Smooth muscle cell (in vitro differentiated cells): ENCODE results near the gene PPM1H. TPM values are rescaled to one million over a fixed set of nuclear protein-coding genes. Genes with fewer than 3 reads are reported as not detected.

Experiments
- DNase-seq: peaks from one replicate; lab custom pipeline; 2025; ENCODE audit not compliant: unreplicated experiment; lab: John Stamatoyannopoulos, UW
- H2AFZ ChIP-seq: fragments of 200-600 bp; sonication (generic); 2 replicates; pipeline ENCODE4 v1.6.0; 2016; ENCODE audit warnings: antibody characterized with exemption, low read depth, mild to moderate bottlenecking
- H3F3A ChIP-seq: fragments of 200-600 bp; sonication (generic); 2 replicates; pipeline ENCODE4 v1.6.0; 2017; ENCODE audit warnings: antibody characterized with exemption, low read depth
- H3K27ac ChIP-seq: fragments of 200-600 bp; sonication (generic); 2 replicates; pipeline ENCODE4 v1.5.1; 2016; ENCODE audit warnings: low read depth, mild to moderate bottlenecking
- H3K27me3 ChIP-seq: fragments of 200-600 bp; sonication (generic); 2 replicates; pipeline ENCODE4 v1.6.1; 2016; ENCODE audit warnings: low read depth, mild to moderate bottlenecking
- H3K36me3 ChIP-seq: fragments of 200-600 bp; sonication (generic); 2 replicates; pipeline ENCODE4 v1.5.1; 2016; ENCODE audit warnings: low read depth
- H3K4me1 ChIP-seq: fragments of 200-600 bp; sonication (generic); 2 replicates; pipeline ENCODE4 v1.5.1; 2016; ENCODE audit warnings: low read depth
- H3K4me2 ChIP-seq: fragments of 200-600 bp; sonication (generic); 2 replicates; pipeline ENCODE4 v1.6.0; 2016; ENCODE audit warnings: mild to moderate bottlenecking
- H3K4me3 ChIP-seq: fragments of 200-600 bp; sonication (generic); 2 replicates; pipeline ENCODE4 v1.5.1; 2016; ENCODE audit warnings: mild to moderate bottlenecking
- H3K79me2 ChIP-seq: fragments of 200-600 bp; sonication (generic); 2 replicates; pipeline ENCODE4 v1.6.0; 2016; ENCODE audit warnings: low read depth, mild to moderate bottlenecking
- H3K9ac ChIP-seq: fragments of 200-600 bp; sonication (generic); 2 replicates; pipeline ENCODE4 v1.6.0; 2016; ENCODE audit warnings: low read depth
- H3K9me3 ChIP-seq: fragments of 200-600 bp; sonication (generic); replicated peaks from 2 replicates; pipeline ENCODE4 v1.5.1; 2016; ENCODE audit warnings: low read depth
- H4K20me1 ChIP-seq: fragments of 200-600 bp; sonication (generic); 2 replicates; pipeline ENCODE4 v1.6.0; 2016; ENCODE audit warnings: low read depth
- CTCF ChIP-seq: fragments of 200-600 bp; sonication (generic); IDR thresholded peaks from 2 replicates; pipeline ENCODE4 v1.5.1; 2017; ENCODE audit warnings: borderline replicate concordance, mild to moderate bottlenecking, antibody characterized with exemption; ENCODE audit not compliant: insufficient read depth, poor library complexity, severe bottlenecking
- whole genome bisulfite sequencing: methylation state at CpG from one replicate; pipeline ENCODE4 v1.1.7; 2016; ENCODE audit warnings: low lambda C conversion rate; 5-methylcytosine and 5-hydroxymethylcytosine counted together
- polyA plus RNA-seq: library from polyadenylated mRNA; unstranded; fragments of >200 nt; fragmentation: Nextera tagmentation; extraction: Ambion mirVana; gene quantifications from 2 replicates; pipeline ENCODE4 v1.2.1, GENCODE V29; 2016
- total RNA-seq: library from RNA; depleted of rRNA; stranded (reverse); fragments of >200 nt; gene quantifications from 2 replicates; pipeline ENCODE4 v1.2.3, GENCODE V29; 2014

Gene PPM1H
- total and polyA plus RNA-seq, 2 experiments from 2014 or later, result 0.56 to 3.6 TPM

GRCh38 chr12:62919838-62920237 lies 15.1 kb downstream of the PPM1H start:
- no peak for TF ChIP-seq CTCF
- Histone ChIP-seq H2AFZ (no peak overlapping the region), H3K79me2 (no peaks in the 10 kb centered on the region), H3K4me1 (no peaks in the 10 kb centered on the region), H3K9ac (no peak overlapping the region), H3K4me2 (no peak overlapping the region), H3K4me3 (no peak overlapping the region), H3K27me3 (peaks cover 40% of the 10 kb centered on the region), H3K36me3 (no peaks in the 10 kb centered on the region), H3K27ac (no peak overlapping the region), H3F3A (no peaks in the 10 kb centered on the region), H3K9me3 (no peaks in the 10 kb centered on the region), H4K20me1 (no peaks in the 10 kb centered on the region)
- DNase-seq, result no peak
- WGBS, result 92% methylated on average over 2 of the region's 2 CpGs

- H4K20me1 ChIP-seq, result no peaks in the 10 kb centered on the region
- peaks cover 58% of the 10 kb centered on the region for H3K27me3 ChIP-seq
- no peaks in the 10 kb centered on the region for H3F3A ChIP-seq
- H3K79me2 ChIP-seq, result no peaks in the 10 kb centered on the region
- DNase-seq, result no peak
- H3K4me3 ChIP-seq, result no peak overlapping the region
- 63% methylated on average over 1 of the region's 1 CpG for WGBS
- H3K9me3 ChIP-seq, result no peaks in the 10 kb centered on the region
- H3K9ac ChIP-seq, result no peak overlapping the region
- no peaks in the 10 kb centered on the region for H3K36me3 ChIP-seq
- no peak overlapping the region for H3K27ac ChIP-seq
- no peak overlapping the region for H3K4me2 ChIP-seq
- H2AFZ ChIP-seq, result no peak overlapping the region
- no peak for TF ChIP-seq CTCF
- no peaks in the 10 kb centered on the region for H3K4me1 ChIP-seq
These were observed 17.0 kb downstream of the PPM1H start for GRCh38 chr12:62917926-62918325.

GRCh38 chr12:62916632-62917425 lies 18.1 kb downstream of the PPM1H start:
- H3F3A ChIP-seq, result no peaks in the 10 kb centered on the region
- no peak for DNase-seq
- no peaks in the 10 kb centered on the region for H3K9me3 ChIP-seq

More at GRCh38 chr12:62916632-62917425, 18.1 kb downstream of the PPM1H start:
- Histone ChIP-seq H3K4me3 (no peak overlapping the region), H3K36me3 (no peaks in the 10 kb centered on the region), H3K27ac (no peak overlapping the region), H3K4me2 (no peak overlapping the region), H3K9ac (no peak overlapping the region), H4K20me1 (no peaks in the 10 kb centered on the region), H2AFZ (no peak overlapping the region), H3K79me2 (no peaks in the 10 kb centered on the region), H3K4me1 (no peaks in the 10 kb centered on the region), H3K27me3 (peaks cover 66% of the 10 kb centered on the region)
- 78% methylated on average over 7 of the region's 7 CpGs for WGBS
- TF ChIP-seq CTCF, result no peak
